WTC11 (cell line): ENCODE results near the gene PEX16.

ENCODE experiments used
- CTCF ChIP-seq: fragments of 200-600 bp; IDR thresholded peaks from 2 replicates; pipeline ENCODE4 v1.8.0; 2022; ENCODE audit warnings: antibody characterized with exemption
- JUN ChIP-seq: sonication (generic); formaldehyde crosslinking; IDR thresholded peaks from 2 replicates; pipeline ENCODE4 v1.8.0; 2023; ENCODE audit warnings: mild to moderate bottlenecking, missing genetic modification reagents
- NFATC4 ChIP-seq: fragments of 250-450 bp; sonication (Bioruptor Pico); IDR thresholded peaks from 2 replicates; pipeline ENCODE4 v1.9.0; 2021; ENCODE audit warnings: mild to moderate bottlenecking
- NR2C2 ChIP-seq: sonication (generic); formaldehyde crosslinking; IDR thresholded peaks from 2 replicates; pipeline ENCODE4 v1.8.0; 2022; ENCODE audit warnings: mild to moderate bottlenecking, missing genetic modification reagents
- PREB ChIP-seq: sonication (generic); formaldehyde crosslinking; IDR thresholded peaks from 2 replicates; pipeline ENCODE4 v1.8.1; 2022; ENCODE audit warnings: mild to moderate bottlenecking, missing genetic modification reagents, moderate library complexity, borderline replicate concordance
- ZNF219 ChIP-seq: sonication (generic); formaldehyde crosslinking; IDR thresholded peaks from 2 replicates; pipeline ENCODE4 v1.8.0; 2023; ENCODE audit warnings: missing genetic modification reagents, mild to moderate bottlenecking, borderline replicate concordance
- ZNF423 ChIP-seq: fragments of 250-450 bp; sonication (Bioruptor Pico); IDR thresholded peaks from 2 replicates; pipeline ENCODE4 v2.1.2; 2022; ENCODE audit warnings: mild to moderate bottlenecking, moderate library complexity

- TF ChIP-seq CTCF (no peak), NFATC4 (no peak), ZNF423 (CRISPR knock-in tag) (no peak), JUN (no peak), PREB (CRISPR knock-in tag) (no peak), ZNF219 (CRISPR knock-in tag) (no peak), NR2C2 (no peak)
These were observed 14.5 kb upstream of the PEX16 start for GRCh38 chr11:45932217-45932616.
